GM21515 (cell line): ENCODE results near the gene CNTF.
A peak's percentile ranks its signal among the peaks of the same experiment; 100 is the strongest.

Experiments used
- ATAC-seq: cut with Tn5 transposase; IDR thresholded peaks from one replicate; pipeline ENCODE4 v1.9.1; 2021; ENCODE audit not compliant: unreplicated experiment

CNTF gene

GRCh38 chr11:58641803-58642581 is 19.5 kb downstream of the CNTF start:
- no peak for ATAC-seq

- no peak for ATAC-seq
Measured at GRCh38 chr11:58645854-58646253, 23.4 kb downstream of the CNTF start.

DNA sequence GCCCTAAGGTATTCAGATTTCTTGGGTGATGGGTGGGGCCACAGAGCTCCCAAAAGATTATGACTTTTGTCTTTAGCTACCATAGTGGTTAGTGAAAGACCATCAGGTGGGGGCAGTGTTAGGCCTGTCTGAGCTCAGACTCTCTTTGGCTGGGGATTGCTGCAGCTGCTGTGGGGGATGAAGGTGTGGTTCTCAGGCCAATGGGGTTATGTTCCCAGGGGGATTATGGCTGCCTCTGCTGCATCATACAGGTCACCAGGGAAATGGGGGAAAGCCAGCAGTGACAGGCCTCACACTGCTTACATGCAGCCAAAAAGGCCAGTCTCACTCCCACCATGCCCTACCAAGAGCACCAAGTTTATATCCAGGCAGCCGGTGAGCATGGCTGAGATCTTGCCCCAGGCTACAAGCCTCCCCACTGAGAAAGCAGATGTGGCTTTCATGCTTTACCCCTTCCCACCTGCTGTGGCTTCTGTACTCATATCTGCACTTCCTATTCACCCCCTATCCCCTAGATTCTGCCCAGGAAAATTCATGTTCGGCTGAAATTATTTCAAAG is 24.8 kb downstream of the CNTF start:
- ATAC-seq, result peak; percentile 84

DNA sequence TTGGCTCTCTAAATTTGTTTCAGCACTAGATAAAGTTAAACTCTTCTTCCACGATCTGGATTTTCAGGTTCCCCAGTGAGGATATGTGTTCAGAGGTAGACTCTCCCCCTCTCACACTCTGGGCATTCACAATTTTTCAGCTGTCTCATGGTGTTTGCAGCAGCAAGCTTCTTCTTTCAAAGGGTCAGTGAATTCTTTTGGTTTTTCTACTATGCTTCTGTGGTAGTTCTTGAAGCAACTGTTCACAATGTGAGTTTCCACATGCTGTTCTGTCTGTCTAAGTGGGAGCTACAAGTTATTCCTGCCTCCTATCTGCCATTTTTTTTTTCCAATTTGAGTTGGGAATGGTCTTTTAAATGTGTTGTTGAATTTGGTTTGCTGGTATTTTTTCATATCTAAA is 25.4 kb downstream of the CNTF start:
- peak; percentile 15 for ATAC-seq

DNA sequence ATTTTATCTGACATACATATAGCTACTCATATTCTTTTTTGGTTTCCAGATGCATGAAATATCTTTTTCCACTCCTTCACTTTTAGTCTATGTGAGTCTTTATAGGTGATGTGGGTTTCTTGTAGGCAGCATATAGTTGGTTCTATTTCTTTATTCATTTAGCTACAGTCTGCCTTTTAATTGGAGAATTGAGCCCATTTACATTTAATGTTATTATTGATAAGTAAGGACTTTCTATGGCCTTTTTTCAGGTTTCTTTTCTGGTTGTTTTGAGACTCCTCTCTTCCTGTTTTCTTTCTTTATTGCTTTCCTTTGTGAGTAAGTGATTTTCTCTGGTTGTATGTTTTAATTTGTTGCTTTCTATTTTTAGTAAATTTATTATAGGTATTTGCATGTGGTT is 27.2 kb downstream of the CNTF start:
- ATAC-seq, result no peak

- no peak for ATAC-seq
Measured at GRCh38 chr11:58650496-58650895, 28.0 kb downstream of the CNTF start.

DNA sequence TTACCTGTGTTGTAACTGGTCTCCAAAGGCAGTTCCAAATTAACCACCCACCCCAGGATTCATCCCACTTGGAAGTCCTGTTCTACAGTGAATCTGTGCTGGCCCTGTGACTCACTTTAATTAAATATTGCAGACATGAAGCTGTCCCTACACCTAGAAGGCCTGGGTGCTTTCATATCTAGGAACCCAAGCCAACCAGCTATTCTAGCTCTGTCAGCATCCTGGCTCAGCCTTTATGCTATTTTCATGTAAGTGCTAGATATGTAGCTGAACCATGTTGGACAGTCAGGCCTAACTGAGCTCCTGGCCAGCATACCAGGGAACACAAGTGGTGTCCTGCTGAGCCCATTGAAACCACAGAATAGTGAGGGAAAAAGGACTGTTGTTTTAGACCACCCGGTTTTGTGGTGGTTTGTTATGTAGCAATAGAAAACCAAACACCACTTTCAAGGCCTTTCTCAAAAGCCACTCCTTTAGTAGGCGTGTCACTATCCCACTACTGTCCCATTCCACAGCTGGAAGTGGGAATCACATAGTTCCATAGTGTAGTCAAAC is 30.3 kb downstream of the CNTF start:
- no peak for ATAC-seq

DNA sequence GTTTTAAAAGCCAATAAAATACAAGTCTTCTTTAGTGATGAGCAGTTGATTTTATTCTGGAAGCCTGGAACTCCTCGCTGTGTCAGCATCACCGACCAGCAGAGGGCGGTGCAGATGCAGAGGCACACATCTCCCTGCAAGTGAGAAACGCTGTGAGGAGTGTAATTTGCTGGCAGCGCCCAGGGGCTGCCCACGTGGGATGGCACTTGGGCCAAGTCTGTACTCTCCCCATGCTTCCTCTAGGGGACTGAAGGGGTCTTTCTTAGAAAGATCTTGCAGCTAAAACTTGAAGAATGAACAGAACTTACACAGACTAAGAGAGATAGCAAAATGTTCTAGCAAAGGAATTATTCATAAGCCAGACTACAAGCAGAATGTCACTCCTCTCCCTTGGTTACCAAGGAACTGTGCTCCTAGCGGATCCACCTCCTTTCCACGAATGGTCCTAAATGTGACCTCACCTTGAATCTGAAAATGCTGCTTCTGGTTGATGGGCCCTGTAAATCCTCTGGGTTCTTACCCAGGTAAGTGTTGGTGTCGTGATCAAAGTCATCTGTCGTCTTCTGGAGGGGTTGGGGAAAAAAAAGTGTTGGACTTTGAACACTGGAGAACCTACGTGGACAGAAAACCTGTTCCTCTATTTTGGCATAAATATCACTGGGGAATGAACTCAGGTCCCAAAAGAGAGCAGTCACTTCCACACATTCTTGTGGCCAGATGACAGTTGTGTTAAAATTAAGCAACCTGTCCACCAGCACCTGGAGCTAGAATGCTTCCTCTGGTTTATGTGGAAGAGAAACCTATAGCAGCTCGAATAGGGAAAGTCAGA is 31.8 kb downstream of the CNTF start:
- ATAC-seq, result peak; percentile 83

DNA sequence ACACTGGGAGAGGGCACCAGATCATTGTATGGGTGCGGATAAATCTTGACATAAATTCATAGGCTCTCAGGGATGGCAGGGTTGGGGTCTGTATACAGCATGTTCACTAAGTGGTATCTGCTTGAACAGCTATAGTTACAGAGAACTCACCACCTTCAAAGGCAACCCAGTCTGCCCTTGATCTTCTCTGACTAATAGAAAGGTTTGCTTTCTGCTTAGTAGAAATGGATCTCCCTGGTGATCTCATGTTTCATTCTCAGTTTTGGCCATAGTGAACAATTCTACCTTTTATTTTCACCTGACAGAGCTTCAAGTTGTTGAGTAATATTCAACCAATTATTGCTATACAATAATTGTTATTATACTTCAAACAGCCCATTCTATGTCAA is 32.4 kb downstream of the CNTF start:
- ATAC-seq, result no peak

- no peak for ATAC-seq
Measured at GRCh38 chr11:58656348-58656747, 33.9 kb downstream of the CNTF start.

GRCh38 chr11:58658623-58659022 is 36.2 kb downstream of the CNTF start:
- no peak for ATAC-seq

DNA sequence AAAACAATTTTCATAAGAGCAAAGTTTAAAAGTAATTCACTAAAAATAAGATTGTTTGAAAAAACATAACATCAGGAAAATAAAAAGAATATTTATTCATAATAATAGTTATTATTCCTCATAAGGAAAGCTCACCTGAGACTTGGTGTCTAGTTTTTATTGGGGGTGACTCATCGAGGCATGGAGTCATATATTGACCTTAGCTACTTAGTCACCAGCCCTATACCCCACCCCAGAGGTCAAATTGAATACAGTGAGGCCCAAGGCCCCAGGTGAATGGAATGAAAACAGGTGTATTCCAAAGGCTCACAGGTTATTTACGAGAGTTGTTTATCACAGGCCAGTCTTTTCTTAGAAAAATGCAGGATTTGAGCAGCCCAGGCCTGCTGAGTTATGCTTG is 36.9 kb downstream of the CNTF start:
- ATAC-seq, result no peak

- ATAC-seq, result no peak
Measured at GRCh38 chr11:58659910-58660570, 37.6 kb downstream of the CNTF start.

DNA sequence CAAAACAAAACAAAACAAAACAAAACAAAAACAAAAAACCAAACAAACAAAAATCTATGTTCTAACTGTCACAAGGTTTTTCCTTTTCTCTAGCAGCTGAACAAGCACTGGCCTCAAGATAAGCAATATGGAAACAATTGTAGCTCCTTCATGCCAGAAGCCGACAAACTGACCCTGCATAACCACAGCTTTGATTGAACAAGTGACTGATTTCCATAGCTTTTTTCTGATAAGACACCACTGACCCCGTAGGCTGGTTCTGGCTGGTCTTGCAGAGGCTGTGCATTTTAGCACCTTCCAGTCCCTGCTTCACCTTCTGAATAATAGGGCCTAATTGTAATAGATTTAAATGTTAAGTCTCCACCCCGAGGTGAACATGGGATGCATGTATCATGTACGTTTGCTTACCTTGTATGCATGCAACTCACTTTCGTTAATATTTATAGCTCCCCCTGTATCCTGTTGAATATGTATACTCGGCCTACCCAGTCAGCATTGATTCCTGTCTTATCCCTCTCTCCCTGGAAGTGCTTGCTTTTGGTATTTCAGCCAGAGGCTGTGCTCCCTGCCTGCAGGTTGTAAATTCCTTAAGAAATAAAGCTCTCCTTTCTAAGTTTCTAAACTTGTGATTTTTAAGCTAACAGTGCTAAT is 49.6 kb downstream of the CNTF start:
- no peak for ATAC-seq

- ATAC-seq, result no peak
Measured at GRCh38 chr11:58674609-58675008, 52.1 kb downstream of the CNTF start.
